ENCODE data around the gene TNF.
"Not testable (repeated sequence)": the region's sequence is repeated elsewhere in the genome, so short reads cannot be mapped to it uniquely, and the experiment has no call there.

Gene TNF

GRCh38 chr6:31588871-31589650, 13.7 kb downstream of the TNF start:
- no peak for DNase-seq (ENCODE audit: low read depth in 2 of 2)

- not testable (repeated sequence) for DNase-seq (ENCODE audit: low read depth in 2 of 2)
These were observed 15.3 kb downstream of the TNF start for GRCh38 chr6:31590691-31591090.

GRCh38 chr6:31592396-31592771, 17.0 kb downstream of the TNF start:
- no peak for DNase-seq (ENCODE audit: low read depth in 2 of 2)

GRCh38 chr6:31597006-31597405, 21.6 kb downstream of the TNF start:
- no peak for DNase-seq (ENCODE audit: low read depth in 2 of 2)

GRCh38 chr6:31607317-31607716, 32.0 kb downstream of the TNF start:
- DNase-seq (ENCODE audit: low read depth in 2 of 2) = no peak

GRCh38 chr6:31609519-31610406, 34.4 kb downstream of the TNF start:
- no peak for DNase-seq (ENCODE audit: low read depth in 2 of 2)

- no peak for DNase-seq (ENCODE audit: low read depth in 2 of 2)
These were observed 35.6 kb downstream of the TNF start for GRCh38 chr6:31610968-31611367.

- DNase-seq (ENCODE audit: low read depth in 2 of 2) = no peak
These were observed 38.8 kb downstream of the TNF start for GRCh38 chr6:31614075-31614619.

- no peak for DNase-seq (ENCODE audit: low read depth in 2 of 2)
These were observed 39.6 kb downstream of the TNF start, which contains the start of gene AIF1 for GRCh38 chr6:31614684-31615578. Gene AIF1, plus strand, starts transcription at chr6:31615234. Its CDS starts 96 bp downstream, at chr6:31615330.

GRCh38 chr6:31615748-31616147, 40.4 kb downstream of the TNF start:
- DNase-seq (ENCODE audit: low read depth in 2 of 2) = no peak

GRCh38 chr6:31617010-31617409, 41.6 kb downstream of the TNF start:
- no peak for DNase-seq (ENCODE audit: low read depth in 2 of 2)

- DNase-seq (ENCODE audit: low read depth in 2 of 2) = peak; percentile 79 to 95
These were observed 44.6 kb downstream of the TNF start for GRCh38 chr6:31619805-31620585.

GRCh38 chr6:31620586-31621319, 45.4 kb downstream of the TNF start, which contains the start of gene PRRC2A:
Gene PRRC2A, plus strand, starts transcription at chr6:31620715. Its CDS starts 2,075 bp downstream, at chr6:31622790.
- peak; percentile 64 to 95 for DNase-seq (ENCODE audit: low read depth in 2 of 2)

- no peak for DNase-seq (ENCODE audit: low read depth in 2 of 2)
These were observed 46.1 kb downstream of the TNF start for GRCh38 chr6:31621320-31621939.

GRCh38 chr6:31621991-31622390, 46.6 kb downstream of the TNF start:
- no peak for DNase-seq (ENCODE audit: low read depth in 2 of 2)

- no peak for DNase-seq (ENCODE audit: low read depth in 2 of 2)
These were observed 47.3 kb downstream of the TNF start for GRCh38 chr6:31622684-31623091.

- DNase-seq (ENCODE audit: low read depth in 2 of 2) = no peak
These were observed 48.7 kb downstream of the TNF start for GRCh38 chr6:31624070-31624469.

GRCh38 chr6:31626952-31627351, 51.6 kb downstream of the TNF start:
- DNase-seq (ENCODE audit: low read depth in 2 of 2) = no peak

- DNase-seq (ENCODE audit: low read depth in 2 of 2) = no peak
These were observed 52.4 kb downstream of the TNF start for GRCh38 chr6:31627690-31628287.

Data from activated CD8-positive, alpha-beta memory T cell treated with anti-CD3 and anti-CD28 coated beads for 4 hours (primary cell).